CD14-positive monocyte (primary cell): Measurements from ENCODE around the gene NR2E1. TPM values are rescaled to one million over a fixed set of nuclear protein-coding genes. Genes with fewer than 3 reads are reported as not detected.
A peak's percentile ranks its signal among the peaks of the same experiment; 100 is the strongest.

Source experiments
- DNase-seq, 3 donors: peaks; one replicate each; pipeline ENCODE4 v3.0.0-alpha.2; 2011 to 2022
- H2AFZ ChIP-seq: 2 replicates; pipeline ENCODE4 v1.6.0; 2012; ENCODE audit warnings: mild to moderate bottlenecking, low read depth, low read length, inconsistent platforms; ENCODE audit not compliant: insufficient read depth, poor library complexity, severe bottlenecking
- H3K27ac ChIP-seq, 2 donors: 1 replicate in 1 of 2; 2 replicates in 1 of 2; pipeline ENCODE4 v1.5.1; 2012 to 2013; ENCODE audit warnings: low read length in 2 of 2, control low read depth in 1 of 2, inconsistent platforms in 1 of 2, low read depth in 1 of 2, mild to moderate bottlenecking in 1 of 2
- H3K27me3 ChIP-seq, 2 donors: one replicate each; pipeline versions ENCODE4 v1.6.0 to v1.6.1; 2011 to 2013; ENCODE audit warnings: low read length in 2 of 2; ENCODE audit not compliant: control insufficient read depth in 2 of 2, insufficient read depth in 2 of 2
- H3K36me3 ChIP-seq, 2 donors: replicated peaks in 1 of 2; 1 replicate in 1 of 2; 2 replicates in 1 of 2; pipeline versions ENCODE4 v1.5.1 to v1.6.1; 2012 to 2013; ENCODE audit warnings: low read length in 2 of 2, control low read depth in 1 of 2, inconsistent platforms in 1 of 2, mild to moderate bottlenecking in 1 of 2; ENCODE audit not compliant: insufficient read depth in 2 of 2, control insufficient read depth in 1 of 2
- H3K4me1 ChIP-seq, 2 donors: 1 replicate in 1 of 2; 2 replicates in 1 of 2; pipeline versions ENCODE4 v1.5.1 to v1.6.1; 2012 to 2013; ENCODE audit warnings: low read length in 2 of 2, control low read depth in 1 of 2, inconsistent platforms in 1 of 2, mild to moderate bottlenecking in 1 of 2, moderate library complexity in 1 of 2; ENCODE audit not compliant: insufficient read depth in 2 of 2, control insufficient read depth in 1 of 2
- H3K4me2 ChIP-seq: replicated peaks from 2 replicates; pipeline ENCODE3; 2012; ENCODE audit warnings: low read length, moderate library complexity, mild to moderate bottlenecking; ENCODE audit not compliant: poor library complexity, severe bottlenecking; ENCODE audit errors: extremely low read depth
- H3K4me3 ChIP-seq, 3 experiments: fragments of 200-600 bp in 1 of 3; sonication (generic) in 1 of 3; replicated peaks in 1 of 3; 1 replicate in 2 of 3; 2 replicates in 1 of 3; pipeline ENCODE4 v1.5.1; 2011 to 2013; ENCODE audit warnings: low read length in 3 of 3, mild to moderate bottlenecking in 3 of 3, control low read depth in 2 of 3, low read depth in 2 of 3, inconsistent platforms in 1 of 3, moderate library complexity in 1 of 3
- H3K79me2 ChIP-seq: 2 replicates; pipeline ENCODE4 v1.6.0; 2012; ENCODE audit warnings: mild to moderate bottlenecking, control low read depth, inconsistent platforms, low read length, moderate library complexity; ENCODE audit not compliant: insufficient read depth
- H3K9ac ChIP-seq: 2 replicates; pipeline ENCODE4 v1.6.0; 2017; ENCODE audit warnings: low read length, mild to moderate bottlenecking; ENCODE audit not compliant: insufficient read depth, poor library complexity, severe bottlenecking
- H3K9me3 ChIP-seq, 2 donors: replicated peaks in 1 of 2; 1 replicate in 1 of 2; 2 replicates in 1 of 2; pipeline versions ENCODE4 v1.5.1 to v1.6.1; 2012 to 2013; ENCODE audit warnings: low read length in 2 of 2, control low read depth in 1 of 2; ENCODE audit not compliant: control insufficient read depth in 1 of 2, insufficient read depth in 1 of 2
- H4K20me1 ChIP-seq: 2 replicates; pipeline ENCODE4 v1.6.0; 2012; ENCODE audit warnings: mild to moderate bottlenecking, low read length, control low read depth, moderate library complexity; ENCODE audit not compliant: insufficient read depth
- H3K27ac Mint-ChIP-seq, 7 donors: one replicate each; pipeline ENCODE4 v1.8.0; 2020; ENCODE audit warnings: mild to moderate bottlenecking in 7 of 7, mixed read lengths in 7 of 7, moderate library complexity in 6 of 7, inconsistent platforms in 2 of 7
- H3K27me3 Mint-ChIP-seq, 3 donors: one replicate each; pipeline ENCODE4 v1.8.0; 2021 to 2022; ENCODE audit warnings: low read depth in 3 of 3, mild to moderate bottlenecking in 3 of 3, mixed read lengths in 3 of 3, moderate library complexity in 3 of 3, inconsistent platforms in 1 of 3
- H3K36me3 Mint-ChIP-seq, 2 donors: one replicate each; pipeline ENCODE4 v1.8.0; 2020; ENCODE audit warnings: mixed read lengths in 2 of 2, inconsistent platforms in 1 of 2, mild to moderate bottlenecking in 1 of 2
- H3K4me1 Mint-ChIP-seq: one replicate; pipeline ENCODE4 v1.8.0; 2020; ENCODE audit warnings: mild to moderate bottlenecking, mixed read lengths
- H3K4me3 Mint-ChIP-seq, 2 donors: one replicate each; pipeline ENCODE4 v1.8.0; 2020; ENCODE audit warnings: mild to moderate bottlenecking in 2 of 2, mixed read lengths in 2 of 2, moderate library complexity in 1 of 2
- H3K9me3 Mint-ChIP-seq, 7 donors: one replicate each; pipeline ENCODE4 v1.8.0; 2020 to 2022; ENCODE audit warnings: mixed read lengths in 7 of 7, mild to moderate bottlenecking in 6 of 7, moderate library complexity in 6 of 7, inconsistent platforms in 2 of 7
- WGBS: methylation state at CpG from one replicate; pipeline ENCODE4 v1.1.5; 2013; ENCODE audit warnings: missing lambda C conversion rate; ENCODE audit not compliant: insufficient coverage; 5-methylcytosine and 5-hydroxymethylcytosine counted together
- intact Hi-C, 2 donors: fragments of 100-400 bp; cut with micrococcal nuclease; formaldehyde crosslinking; loops; one replicate each; pipeline versions ENCODE4 v1.15.0 to v1.15.1; 2023
- polyA plus RNA-seq, 3 donors: library from polyadenylated mRNA; depleted of rRNA in 1 of 3; unstranded in 2 of 3; stranded (reverse) in 1 of 3; fragments of 300-500 nt in 2 of 3; fragments of >200 nt in 1 of 3; fragmentation: Illumina TruSeq in 2 of 3; gene quantifications; 1 replicate in 2 of 3; 2 replicates in 1 of 3; pipeline ENCODE4 v1.2.3, GENCODE V29; 2012 to 2021
- TF ChIP-seq, protein P1 (sequence below): fragments of 200-600 bp; IDR thresholded peaks from one replicate; pipeline ENCODE4 v1.8.0; 2022; ENCODE audit warnings: antibody characterized with exemption, mild to moderate bottlenecking

NR2E1 gene
- polyA plus RNA-seq, 3 donors, result not detected

GRCh38 chr6:108166664-108167448 lies 1.0 kb downstream of the NR2E1 start:
- no peak overlapping the region for H2AFZ ChIP-seq
- peaks cover 23 to 45% of the 10 kb centered on the region in 2 donors for H3K4me1 ChIP-seq
- peaks cover 0 to 78% of the 10 kb centered on the region in 2 donors for H3K9me3 ChIP-seq
- H3K79me2 ChIP-seq, result no peaks in the 10 kb centered on the region
- H3K27me3 Mint-ChIP-seq, result peaks cover 97 to 99% (median 99%) of the 10 kb centered on the region in 3 donors
- WGBS, result 6% methylated on average over 49 of the region's 58 CpGs
- H3K27ac Mint-ChIP-seq, result no peak overlapping the region
- no peaks in the 10 kb centered on the region for H3K36me3 ChIP-seq
- H3K36me3 Mint-ChIP-seq, result peaks cover 2 to 12% of the 10 kb centered on the region in 2 donors
- DNase-seq, result no peak
- H3K4me2 ChIP-seq, result peak overlapping the region; percentile 61
- no peaks in the 10 kb centered on the region for H4K20me1 ChIP-seq
- H3K9me3 Mint-ChIP-seq, result peaks cover 0 to 39% (median 12%) of the 10 kb centered on the region in 7 donors
- H3K27ac ChIP-seq, result no peak overlapping the region
- no peak overlapping the region for H3K9ac ChIP-seq
- peak overlapping the region in 1 of 2 donors; percentile 89 for H3K4me3 Mint-ChIP-seq
- peaks cover 97 to 99% of the 10 kb centered on the region in 2 donors for H3K27me3 ChIP-seq
- H3K4me1 Mint-ChIP-seq, result peaks cover 47% of the 10 kb centered on the region
- intact Hi-C loops, result no loop called here
- H3K4me3 ChIP-seq, result peak overlapping the region in 1 of 3 experiments; percentile 55
- TF ChIP-seq, protein P1, sequence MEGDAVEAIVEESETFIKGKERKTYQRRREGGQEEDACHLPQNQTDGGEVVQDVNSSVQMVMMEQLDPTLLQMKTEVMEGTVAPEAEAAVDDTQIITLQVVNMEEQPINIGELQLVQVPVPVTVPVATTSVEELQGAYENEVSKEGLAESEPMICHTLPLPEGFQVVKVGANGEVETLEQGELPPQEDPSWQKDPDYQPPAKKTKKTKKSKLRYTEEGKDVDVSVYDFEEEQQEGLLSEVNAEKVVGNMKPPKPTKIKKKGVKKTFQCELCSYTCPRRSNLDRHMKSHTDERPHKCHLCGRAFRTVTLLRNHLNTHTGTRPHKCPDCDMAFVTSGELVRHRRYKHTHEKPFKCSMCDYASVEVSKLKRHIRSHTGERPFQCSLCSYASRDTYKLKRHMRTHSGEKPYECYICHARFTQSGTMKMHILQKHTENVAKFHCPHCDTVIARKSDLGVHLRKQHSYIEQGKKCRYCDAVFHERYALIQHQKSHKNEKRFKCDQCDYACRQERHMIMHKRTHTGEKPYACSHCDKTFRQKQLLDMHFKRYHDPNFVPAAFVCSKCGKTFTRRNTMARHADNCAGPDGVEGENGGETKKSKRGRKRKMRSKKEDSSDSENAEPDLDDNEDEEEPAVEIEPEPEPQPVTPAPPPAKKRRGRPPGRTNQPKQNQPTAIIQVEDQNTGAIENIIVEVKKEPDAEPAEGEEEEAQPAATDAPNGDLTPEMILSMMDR, result no peak

DNA sequence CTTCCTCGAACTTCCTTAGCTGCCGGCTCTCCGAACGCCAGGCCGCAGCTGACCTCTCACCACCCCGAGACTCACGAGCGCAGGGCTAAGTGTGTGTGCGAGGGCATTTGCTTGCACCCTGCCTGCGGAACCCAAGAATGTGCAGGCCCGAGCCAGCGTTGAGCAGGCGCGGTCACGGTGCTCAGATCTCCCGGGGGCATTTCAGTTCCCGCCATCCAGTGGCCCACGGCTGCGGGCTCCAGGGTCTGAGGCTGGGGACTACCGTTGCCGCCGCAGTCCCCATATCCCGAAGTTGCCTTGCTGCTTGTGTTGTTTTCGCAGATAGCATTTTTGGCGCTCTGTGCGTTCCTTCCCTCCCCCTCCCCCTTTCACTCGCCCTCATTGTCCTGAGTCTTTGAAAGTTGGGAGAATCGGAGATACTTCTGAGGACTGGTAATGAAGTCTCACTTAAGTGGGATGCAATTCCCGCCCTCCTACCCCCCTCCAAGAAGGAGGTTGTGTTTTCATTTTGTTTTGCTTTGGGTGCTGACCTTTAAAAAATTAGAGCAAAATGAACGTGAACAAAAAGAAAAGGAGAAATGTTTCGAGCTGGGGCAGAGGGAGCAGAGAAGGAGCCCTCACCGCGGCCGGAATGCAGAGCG lies 1.7 kb downstream of the NR2E1 start:
- Mint-ChIP-seq H3K27ac (no peak overlapping the region), H3K36me3 (peaks cover 2 to 12% of the 10 kb centered on the region in 2 donors), H3K4me3 (peak overlapping the region; percentile 49 to 89), H3K4me1 (peaks cover 47% of the 10 kb centered on the region), H3K27me3 (peaks cover 97 to 99% (median 99%) of the 10 kb centered on the region in 3 donors), H3K9me3 (peaks cover 0 to 39% (median 13%) of the 10 kb centered on the region in 7 donors)
- Histone ChIP-seq H3K9me3 (peaks cover 0 to 78% of the 10 kb centered on the region in 2 donors), H3K4me1 (peaks cover 23 to 45% of the 10 kb centered on the region in 2 donors), H3K27ac (no peak overlapping the region), H3K36me3 (no peaks in the 10 kb centered on the region), H3K9ac (no peak overlapping the region), H3K4me3 (peak overlapping the region in 1 of 3 experiments; percentile 55), H3K4me2 (peak overlapping the region; percentile 61), H4K20me1 (no peaks in the 10 kb centered on the region), H3K79me2 (no peaks in the 10 kb centered on the region), H3K27me3 (peaks cover 97 to 99% of the 10 kb centered on the region in 2 donors), H2AFZ (no peak overlapping the region)
- DNase-seq, result no peak
- 3% methylated on average over 25 of the region's 35 CpGs for WGBS
- TF ChIP-seq, protein P1, result no peak
- intact Hi-C loops, result no loop called here
